ENCODE results near the gene ZP3. TPM values are rescaled to one million over a fixed set of nuclear protein-coding genes. Genes with fewer than 3 reads are reported as not detected.
"Not testable (repeated sequence)": the region's sequence is repeated elsewhere in the genome, so short reads cannot be mapped to it uniquely, and the experiment has no call there.

ZP3 gene
- total RNA-seq, 1 donor from 2014 or later, result not detected

- H3K36me3 ChIP-seq (ENCODE audit: control insufficient read depth in 3 of 3, insufficient read depth in 3 of 3, low read length in 3 of 3), result no peaks in the 10 kb centered on the region
- H3K27me3 ChIP-seq (ENCODE audit: control insufficient read depth in 3 of 3, insufficient read depth in 3 of 3, low read length in 3 of 3), result no peaks in the 10 kb centered on the region
- H3K27ac ChIP-seq (ENCODE audit: low read depth, low read length), result no peak overlapping the region
- H3K4me3 ChIP-seq (ENCODE audit: low read length in 3 of 3), result no peak overlapping the region
- no peaks in the 10 kb centered on the region for H3K4me1 ChIP-seq (ENCODE audit: control insufficient read depth in 3 of 3, insufficient read depth in 3 of 3, low read length in 3 of 3)
- H3K9ac ChIP-seq (ENCODE audit: low read depth in 1 of 3, low read length in 3 of 3), result no peak overlapping the region
- no peaks in the 10 kb centered on the region for H3K9me3 ChIP-seq (ENCODE audit: control insufficient read depth in 3 of 3, low read length in 3 of 3)
These were observed 20.8 kb upstream of the ZP3 start for GRCh38 chr7:76403780-76404494.

DNA sequence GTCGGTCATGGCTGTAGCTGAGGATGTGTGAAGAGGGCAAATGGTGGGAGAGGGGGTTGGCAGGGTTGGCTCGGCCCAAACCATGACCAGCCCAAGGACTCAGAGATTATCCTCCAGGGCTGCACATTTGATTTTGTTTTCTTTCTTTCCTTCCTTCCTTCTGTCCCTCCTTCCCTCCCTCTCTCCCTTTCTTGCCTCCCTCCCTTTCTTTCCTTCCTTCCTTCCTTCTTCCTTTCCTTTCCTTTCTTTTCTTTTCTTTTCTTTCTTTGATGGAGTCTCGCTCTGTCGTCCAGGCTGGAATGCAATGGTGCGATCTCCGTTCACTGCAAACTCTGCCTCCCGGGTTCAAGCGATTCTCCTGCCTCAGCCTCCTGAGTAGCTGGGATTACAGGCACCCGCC lies 19.0 kb upstream of the ZP3 start:
- Histone ChIP-seq H3K9me3 (ENCODE audit: control insufficient read depth in 3 of 3, low read length in 3 of 3) (no peaks in the 10 kb centered on the region), H3K27ac (ENCODE audit: low read depth, low read length) (no peak overlapping the region), H3K27me3 (ENCODE audit: control insufficient read depth in 3 of 3, insufficient read depth in 3 of 3, low read length in 3 of 3) (no peaks in the 10 kb centered on the region), H3K9ac (ENCODE audit: low read depth in 1 of 3, low read length in 3 of 3) (no peak overlapping the region), H3K36me3 (ENCODE audit: control insufficient read depth in 3 of 3, insufficient read depth in 3 of 3, low read length in 3 of 3) (no peaks in the 10 kb centered on the region), H3K4me1 (ENCODE audit: control insufficient read depth in 3 of 3, insufficient read depth in 3 of 3, low read length in 3 of 3) (no peaks in the 10 kb centered on the region), H3K4me3 (ENCODE audit: low read length in 3 of 3) (no peak overlapping the region)

GRCh38 chr7:76407718-76408117 lies 17.0 kb upstream of the ZP3 start:
- Histone ChIP-seq H3K9ac (ENCODE audit: low read depth in 1 of 3, low read length in 3 of 3) (no peak overlapping the region), H3K9me3 (ENCODE audit: control insufficient read depth in 3 of 3, low read length in 3 of 3) (no peaks in the 10 kb centered on the region), H3K36me3 (ENCODE audit: control insufficient read depth in 3 of 3, insufficient read depth in 3 of 3, low read length in 3 of 3) (no peaks in the 10 kb centered on the region), H3K27ac (ENCODE audit: low read depth, low read length) (no peak overlapping the region), H3K4me1 (ENCODE audit: control insufficient read depth in 3 of 3, insufficient read depth in 3 of 3, low read length in 3 of 3) (no peaks in the 10 kb centered on the region), H3K4me3 (ENCODE audit: low read length in 3 of 3) (no peak overlapping the region), H3K27me3 (ENCODE audit: control insufficient read depth in 3 of 3, insufficient read depth in 3 of 3, low read length in 3 of 3) (no peaks in the 10 kb centered on the region)

- H3K27me3 ChIP-seq (ENCODE audit: control insufficient read depth in 3 of 3, insufficient read depth in 3 of 3, low read length in 3 of 3), result no peaks in the 10 kb centered on the region
- no peak overlapping the region for H3K4me3 ChIP-seq (ENCODE audit: low read length in 3 of 3)
- H3K9ac ChIP-seq (ENCODE audit: low read depth in 1 of 3, low read length in 3 of 3), result no peak overlapping the region
- H3K36me3 ChIP-seq (ENCODE audit: control insufficient read depth in 3 of 3, insufficient read depth in 3 of 3, low read length in 3 of 3), result no peaks in the 10 kb centered on the region
- H3K27ac ChIP-seq (ENCODE audit: low read depth, low read length), result no peak overlapping the region
- H3K9me3 ChIP-seq (ENCODE audit: control insufficient read depth in 3 of 3, low read length in 3 of 3), result no peaks in the 10 kb centered on the region
- no peaks in the 10 kb centered on the region for H3K4me1 ChIP-seq (ENCODE audit: control insufficient read depth in 3 of 3, insufficient read depth in 3 of 3, low read length in 3 of 3)
These were observed 16.6 kb upstream of the ZP3 start for GRCh38 chr7:76408121-76408560.

GRCh38 chr7:76409537-76409936 lies 15.2 kb upstream of the ZP3 start, which contains the start of gene SSC4D:
SSC4D (minus strand) TSS chr7:76409697; CDS start chr7:76404439, 5,258 bp downstream.
- Histone ChIP-seq H3K9ac (ENCODE audit: low read depth in 1 of 3, low read length in 3 of 3) (no peak within 1 kb of the TSS), H3K27me3 (ENCODE audit: control insufficient read depth in 3 of 3, insufficient read depth in 3 of 3, low read length in 3 of 3) (no peaks in the 10 kb centered on the region)

DNA sequence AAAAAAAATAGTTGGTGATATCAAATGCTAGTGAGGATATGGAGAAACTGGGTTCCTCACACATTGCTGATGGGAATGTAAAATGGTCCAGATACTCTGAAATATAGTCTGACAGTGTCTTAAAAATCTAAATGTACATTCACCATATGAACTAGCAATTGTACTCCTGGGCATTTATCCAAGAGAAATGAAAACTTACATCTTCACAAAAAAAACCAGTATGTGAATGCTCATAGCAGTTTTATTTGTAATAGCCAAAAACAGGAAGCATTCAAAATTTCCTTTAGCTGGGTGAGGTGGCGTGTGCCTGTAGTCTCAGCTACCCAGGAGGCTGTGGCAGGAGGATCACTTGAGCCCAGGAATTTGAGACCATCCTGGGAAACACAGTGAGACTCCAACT lies 13.1 kb upstream of the ZP3 start:
- Histone ChIP-seq H3K9ac (ENCODE audit: low read depth in 1 of 3, low read length in 3 of 3) (no peak overlapping the region), H3K9me3 (ENCODE audit: control insufficient read depth in 3 of 3, low read length in 3 of 3) (no peaks in the 10 kb centered on the region), H3K4me3 (ENCODE audit: low read length in 3 of 3) (no peak overlapping the region), H3K4me1 (ENCODE audit: control insufficient read depth in 3 of 3, insufficient read depth in 3 of 3, low read length in 3 of 3) (no peaks in the 10 kb centered on the region), H3K27me3 (ENCODE audit: control insufficient read depth in 3 of 3, insufficient read depth in 3 of 3, low read length in 3 of 3) (no peaks in the 10 kb centered on the region), H3K27ac (ENCODE audit: low read depth, low read length) (no peak overlapping the region), H3K36me3 (ENCODE audit: control insufficient read depth in 3 of 3, insufficient read depth in 3 of 3, low read length in 3 of 3) (no peaks in the 10 kb centered on the region)

More at GRCh38 chr7:76409537-76409936, 15.2 kb upstream of the ZP3 start, which contains the start of gene SSC4D:
- H3K4me1 ChIP-seq (ENCODE audit: control insufficient read depth in 3 of 3, insufficient read depth in 3 of 3, low read length in 3 of 3), result no peaks in the 10 kb centered on the region
- H3K9me3 ChIP-seq (ENCODE audit: control insufficient read depth in 3 of 3, low read length in 3 of 3), result no peaks in the 10 kb centered on the region
- no peak within 1 kb of the TSS for H3K4me3 ChIP-seq (ENCODE audit: low read length in 3 of 3)
- H3K27ac ChIP-seq (ENCODE audit: low read depth, low read length), result no peak within 1 kb of the TSS
- H3K36me3 ChIP-seq (ENCODE audit: control insufficient read depth in 3 of 3, insufficient read depth in 3 of 3, low read length in 3 of 3), result no peaks in the 10 kb centered on the region

DNA sequence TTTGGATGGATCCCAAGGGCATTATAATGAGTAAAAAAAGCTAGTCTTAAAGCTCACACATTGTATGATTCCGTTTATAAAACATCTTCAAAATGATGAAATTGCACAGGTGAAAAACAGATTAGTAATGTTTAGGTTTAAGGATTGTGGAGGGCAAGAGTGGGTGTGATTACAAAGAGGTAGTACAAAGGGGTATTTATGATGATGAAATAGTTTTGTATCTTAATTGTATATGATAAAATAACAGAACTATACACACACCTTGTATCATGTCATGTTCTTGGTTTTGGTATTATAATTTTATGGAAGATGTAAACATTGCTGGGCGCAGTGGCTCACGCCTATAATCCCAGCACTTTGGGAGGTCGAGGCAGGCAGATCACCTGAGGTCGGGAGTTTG lies 12.5 kb upstream of the ZP3 start:
- Histone ChIP-seq H3K4me3 (ENCODE audit: low read length in 3 of 3) (no peak overlapping the region), H3K4me1 (ENCODE audit: control insufficient read depth in 3 of 3, insufficient read depth in 3 of 3, low read length in 3 of 3) (no peaks in the 10 kb centered on the region), H3K9ac (ENCODE audit: low read depth in 1 of 3, low read length in 3 of 3) (no peak overlapping the region), H3K9me3 (ENCODE audit: control insufficient read depth in 3 of 3, low read length in 3 of 3) (no peaks in the 10 kb centered on the region), H3K27me3 (ENCODE audit: control insufficient read depth in 3 of 3, insufficient read depth in 3 of 3, low read length in 3 of 3) (no peaks in the 10 kb centered on the region), H3K36me3 (ENCODE audit: control insufficient read depth in 3 of 3, insufficient read depth in 3 of 3, low read length in 3 of 3) (no peaks in the 10 kb centered on the region), H3K27ac (ENCODE audit: low read depth, low read length) (no peak overlapping the region)

DNA sequence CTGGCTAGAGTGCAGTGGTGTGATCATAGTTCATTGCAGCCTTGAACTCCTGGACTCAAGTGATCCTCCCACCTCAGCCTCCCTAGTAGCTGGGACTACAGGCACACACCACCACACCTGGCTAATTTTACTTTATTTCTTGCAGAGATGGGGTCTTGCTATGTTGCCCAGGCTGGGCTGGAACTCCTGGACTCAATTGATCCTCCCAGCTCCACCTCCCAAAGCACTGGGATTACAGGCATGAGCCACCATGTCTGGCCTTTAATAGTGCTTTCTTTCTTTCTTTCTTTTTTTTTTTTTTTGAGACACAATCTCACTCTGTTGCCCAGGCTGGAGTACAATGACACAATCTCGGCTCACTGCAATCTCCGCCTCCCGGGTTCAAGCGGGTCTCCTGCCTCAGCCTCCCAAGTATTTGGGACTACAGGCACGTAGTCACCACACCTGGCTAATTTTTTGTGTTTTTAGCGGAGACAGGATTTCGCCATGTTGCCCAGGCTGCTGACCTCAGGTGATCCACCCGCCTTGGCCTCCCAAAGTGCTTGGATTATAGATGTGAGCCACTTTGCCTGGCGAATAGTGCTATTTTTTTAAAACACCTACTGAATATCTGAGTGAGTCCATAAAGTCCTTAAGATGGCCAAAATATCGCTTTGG lies 7.0 kb upstream of the ZP3 start:
- not testable (repeated sequence) for H3K27me3 ChIP-seq (ENCODE audit: control insufficient read depth in 3 of 3, insufficient read depth in 3 of 3, low read length in 3 of 3); H3K9me3 ChIP-seq (ENCODE audit: control insufficient read depth in 3 of 3, low read length in 3 of 3); H3K27ac ChIP-seq (ENCODE audit: low read depth, low read length); H3K4me1 ChIP-seq (ENCODE audit: control insufficient read depth in 3 of 3, insufficient read depth in 3 of 3, low read length in 3 of 3); H3K36me3 ChIP-seq (ENCODE audit: control insufficient read depth in 3 of 3, insufficient read depth in 3 of 3, low read length in 3 of 3); H3K4me3 ChIP-seq (ENCODE audit: low read length in 3 of 3); H3K9ac ChIP-seq (ENCODE audit: low read depth in 1 of 3, low read length in 3 of 3)

GRCh38 chr7:76421097-76421496 lies 3.7 kb upstream of the ZP3 start:
- H3K27ac ChIP-seq (ENCODE audit: low read depth, low read length); H3K27me3 ChIP-seq (ENCODE audit: control insufficient read depth in 3 of 3, insufficient read depth in 3 of 3, low read length in 3 of 3); H3K9ac ChIP-seq (ENCODE audit: low read depth in 1 of 3, low read length in 3 of 3); H3K36me3 ChIP-seq (ENCODE audit: control insufficient read depth in 3 of 3, insufficient read depth in 3 of 3, low read length in 3 of 3); H3K4me3 ChIP-seq (ENCODE audit: low read length in 3 of 3); H3K9me3 ChIP-seq (ENCODE audit: control insufficient read depth in 3 of 3, low read length in 3 of 3); H3K4me1 ChIP-seq (ENCODE audit: control insufficient read depth in 3 of 3, insufficient read depth in 3 of 3, low read length in 3 of 3): not testable (repeated sequence)

- Histone ChIP-seq H3K4me1 (ENCODE audit: control insufficient read depth in 3 of 3, insufficient read depth in 3 of 3, low read length in 3 of 3) (peaks cover 0 to 4% (median 0%) of the 10 kb centered on the region in 3 donors), H3K27me3 (ENCODE audit: control insufficient read depth in 3 of 3, insufficient read depth in 3 of 3, low read length in 3 of 3) (peaks cover 0 to 4% (median 2%) of the 10 kb centered on the region in 3 donors), H3K4me3 (ENCODE audit: low read length in 3 of 3) (no peak overlapping the region), H3K9ac (ENCODE audit: low read depth in 1 of 3, low read length in 3 of 3) (no peak overlapping the region), H3K9me3 (ENCODE audit: control insufficient read depth in 3 of 3, low read length in 3 of 3) (no peaks in the 10 kb centered on the region), H3K27ac (ENCODE audit: low read depth, low read length) (no peak overlapping the region), H3K36me3 (ENCODE audit: control insufficient read depth in 3 of 3, insufficient read depth in 3 of 3, low read length in 3 of 3) (no peaks in the 10 kb centered on the region)
These were observed 911 bp upstream of the ZP3 start for GRCh38 chr7:76423666-76424412.

Measured in skeletal muscle tissue (tissue), 4 donors.